HAP-1 (cell line): ENCODE results near the gene UBA1.
A peak's percentile ranks its signal among the peaks of the same experiment; 100 is the strongest.

ENCODE experiments used
- DNase-seq, 2 experiments: peaks; one replicate each; pipeline ENCODE4 v3.0.0-alpha.2; 2016 to 2020; ENCODE audit warnings: low spot score in 2 of 2
- H3K27me3 ChIP-seq: fragments of 250-450 bp; sonication (Bioruptor Pico); 2 replicates; pipeline ENCODE4 v1.5.1; 2020; ENCODE audit warnings: low read depth, mild to moderate bottlenecking, moderate library complexity
- H3K36me3 ChIP-seq: fragments of 250-450 bp; sonication (Bioruptor Pico); replicated peaks from 2 replicates; pipeline ENCODE4 v1.5.1; 2020; ENCODE audit warnings: mild to moderate bottlenecking
- H3K4me1 ChIP-seq: fragments of 250-450 bp; sonication (Bioruptor Pico); 2 replicates; pipeline ENCODE4 v1.5.1; 2020; ENCODE audit warnings: mild to moderate bottlenecking
- H3K4me3 ChIP-seq: fragments of 250-450 bp; sonication (Bioruptor Pico); 2 replicates; pipeline ENCODE4 v1.5.1; 2020; ENCODE audit warnings: mild to moderate bottlenecking, moderate library complexity
- H3K9me3 ChIP-seq: fragments of 250-450 bp; sonication (Bioruptor Pico); 2 replicates; pipeline ENCODE4 v1.5.1; 2020; ENCODE audit warnings: mild to moderate bottlenecking, moderate library complexity
- in situ Hi-C: fragments of 300-500 bp; cut with MboI; formaldehyde crosslinking; loops from 3 replicates; pipeline ENCODE4 v1.14.3; 2020; ENCODE audit warnings: low sequenced_read_pairs, inconsistent platforms, mixed read lengths

UBA1 gene

GRCh38 chrX:47226531-47227333 is 33.1 kb downstream of the UBA1 start:
- no peaks in the 10 kb centered on the region for H3K27me3 ChIP-seq
- in situ Hi-C loops, result no loop called here
- DNase-seq, result no peak
- no peaks in the 10 kb centered on the region for H3K9me3 ChIP-seq
- 0 out of 2 replicates have a peak, but pooled peaks cover under 1% of the 10 kb centered on the region for H3K4me1 ChIP-seq
- peaks cover 65% of the 10 kb centered on the region for H3K36me3 ChIP-seq
- no peak overlapping the region for H3K4me3 ChIP-seq

GRCh38 chrX:47227334-47227583 is 33.6 kb downstream of the UBA1 start:
- Histone ChIP-seq H3K4me3 (no peak overlapping the region), H3K36me3 (peaks cover 60% of the 10 kb centered on the region), H3K27me3 (no peaks in the 10 kb centered on the region), H3K4me1 (peaks cover 5% of the 10 kb centered on the region), H3K9me3 (no peaks in the 10 kb centered on the region)
- in situ Hi-C loops, result no loop called here
- no peak for DNase-seq

- in situ Hi-C loops, result no loop called here
- Histone ChIP-seq H3K4me3 (no peak overlapping the region), H3K4me1 (peaks cover 11% of the 10 kb centered on the region), H3K36me3 (peaks cover 51% of the 10 kb centered on the region), H3K27me3 (no peaks in the 10 kb centered on the region), H3K9me3 (no peaks in the 10 kb centered on the region)
- no peak for DNase-seq
Observed at GRCh38 chrX:47228550-47229270, 35.1 kb downstream of the UBA1 start.

- Histone ChIP-seq H3K36me3 (peaks cover 43% of the 10 kb centered on the region), H3K9me3 (no peaks in the 10 kb centered on the region), H3K27me3 (no peaks in the 10 kb centered on the region), H3K4me1 (peaks cover 13% of the 10 kb centered on the region), H3K4me3 (no peak overlapping the region)
- no peak for DNase-seq
- in situ Hi-C loops, result no loop called here
Observed at GRCh38 chrX:47229427-47229826, 35.8 kb downstream of the UBA1 start.

- in situ Hi-C loops, result no loop called here
- H3K9me3 ChIP-seq, result no peaks in the 10 kb centered on the region
- H3K36me3 ChIP-seq, result peaks cover 35% of the 10 kb centered on the region
- no peak overlapping the region for H3K4me3 ChIP-seq
- no peak for DNase-seq
- peaks cover 17% of the 10 kb centered on the region for H3K4me1 ChIP-seq
- H3K27me3 ChIP-seq, result no peaks in the 10 kb centered on the region
Observed at GRCh38 chrX:47230136-47230868, 36.7 kb downstream of the UBA1 start.

- Histone ChIP-seq H3K27me3 (no peaks in the 10 kb centered on the region), H3K4me3 (no peak overlapping the region), H3K4me1 (peaks cover 17% of the 10 kb centered on the region), H3K9me3 (no peaks in the 10 kb centered on the region), H3K36me3 (peaks cover 26% of the 10 kb centered on the region)
- in situ Hi-C loops, result no loop called here
- no peak for DNase-seq
Observed at GRCh38 chrX:47231167-47231566, 37.5 kb downstream of the UBA1 start.

GRCh38 chrX:47232197-47232802 is 38.7 kb downstream of the UBA1 start:
- Histone ChIP-seq H3K36me3 (peaks cover 15% of the 10 kb centered on the region), H3K4me1 (peaks cover 17% of the 10 kb centered on the region), H3K27me3 (no peaks in the 10 kb centered on the region), H3K4me3 (peak overlapping the region; percentile 73), H3K9me3 (no peaks in the 10 kb centered on the region)
- peak in 1 of 2 experiments; percentile 19 for DNase-seq
- in situ Hi-C loops, result no loop called here

- no peaks in the 10 kb centered on the region for H3K9me3 ChIP-seq
- in situ Hi-C loops, result no loop called here
- peaks cover 17% of the 10 kb centered on the region for H3K4me1 ChIP-seq
- H3K4me3 ChIP-seq, result peak within 1 kb of the TSS; percentile 73
- H3K36me3 ChIP-seq, result peaks cover 11% of the 10 kb centered on the region
- peak; percentile 61 to 79 for DNase-seq
- H3K27me3 ChIP-seq, result no peaks in the 10 kb centered on the region
Observed at GRCh38 chrX:47232803-47233332, 39.2 kb downstream of the UBA1 start, which contains the start of gene USP11. Gene USP11, plus strand, starts transcription at chrX:47233009. Its CDS starts 35 bp downstream, at chrX:47233044.

- Histone ChIP-seq H3K4me3 (peak overlapping the region; percentile 73), H3K9me3 (no peaks in the 10 kb centered on the region), H3K36me3 (peaks cover 5% of the 10 kb centered on the region), H3K4me1 (peaks cover 17% of the 10 kb centered on the region), H3K27me3 (no peaks in the 10 kb centered on the region)
- in situ Hi-C loops, result no loop called here
- DNase-seq, result peak; percentile 97 to 98
Observed at GRCh38 chrX:47233333-47234113, 39.9 kb downstream of the UBA1 start.

- in situ Hi-C loops, result no loop called here
- Histone ChIP-seq H3K4me1 (peaks cover 17% of the 10 kb centered on the region), H3K9me3 (no peaks in the 10 kb centered on the region), H3K4me3 (peak overlapping the region; percentile 73), H3K36me3 (peaks cover under 1% of the 10 kb centered on the region; the same call in 1 of the 2 replicates), H3K27me3 (no peaks in the 10 kb centered on the region)
- no peak for DNase-seq
Observed at GRCh38 chrX:47234583-47234982, 41.0 kb downstream of the UBA1 start.

- no peak for DNase-seq
- H3K36me3 ChIP-seq, result peaks cover 7% of the 10 kb centered on the region
- no peaks in the 10 kb centered on the region for H3K27me3 ChIP-seq
- H3K4me1 ChIP-seq, result peaks cover 17% of the 10 kb centered on the region
- H3K9me3 ChIP-seq, result no peaks in the 10 kb centered on the region
- no peak overlapping the region for H3K4me3 ChIP-seq
- in situ Hi-C loops, result no loop called here
Observed at GRCh38 chrX:47235691-47236103, 42.1 kb downstream of the UBA1 start.

- Histone ChIP-seq H3K36me3 (peaks cover 37% of the 10 kb centered on the region), H3K27me3 (no peaks in the 10 kb centered on the region), H3K4me1 (peaks cover 5% of the 10 kb centered on the region; the same call in 1 of the 2 replicates), H3K4me3 (no peak overlapping the region), H3K9me3 (no peaks in the 10 kb centered on the region)
- DNase-seq, result no peak
- in situ Hi-C loops, result no loop called here
Observed at GRCh38 chrX:47239199-47239598, 45.6 kb downstream of the UBA1 start.
